NCI-H1930 (cell line): Measurements from ENCODE around the gene GLIS1.

Source experiments
- DNase-seq, 2 experiments: peaks; one replicate each; lab custom pipeline; 2025; lab: John Stamatoyannopoulos, UW

GLIS1 gene

GRCh38 chr1:53548031-53548491 is 190.9 kb downstream of the GLIS1 start:
- no peak for DNase-seq

GRCh38 chr1:53547231-53547790 is 191.7 kb downstream of the GLIS1 start:
- DNase-seq = no peak

- DNase-seq = no peak
Measured at GRCh38 chr1:53546409-53547155, 192.4 kb downstream of the GLIS1 start.

GRCh38 chr1:53545663-53546408 is 193.1 kb downstream of the GLIS1 start:
- no peak for DNase-seq

GRCh38 chr1:53544728-53545515 is 194.0 kb downstream of the GLIS1 start:
- DNase-seq = no peak

GRCh38 chr1:53543778-53544695 is 194.9 kb downstream of the GLIS1 start:
- DNase-seq = no peak

GRCh38 chr1:53543130-53543777 is 195.7 kb downstream of the GLIS1 start:
- no peak for DNase-seq

GRCh38 chr1:53542551-53542950 is 196.4 kb downstream of the GLIS1 start:
- no peak for DNase-seq

- DNase-seq = no peak
Measured at GRCh38 chr1:53541761-53542550, 197.0 kb downstream of the GLIS1 start.

GRCh38 chr1:53541263-53541625 is 197.7 kb downstream of the GLIS1 start:
- DNase-seq = no peak

- no peak for DNase-seq
Measured at GRCh38 chr1:53540604-53541262, 198.2 kb downstream of the GLIS1 start.

- no peak for DNase-seq
Measured at GRCh38 chr1:53539711-53540603, 199.0 kb downstream of the GLIS1 start.

- DNase-seq = no peak
Measured at GRCh38 chr1:53539226-53539625, 199.7 kb downstream of the GLIS1 start.

- DNase-seq = no peak
Measured at GRCh38 chr1:53536606-53537005, 202.4 kb downstream of the GLIS1 start.

GRCh38 chr1:53535846-53536245 is 203.1 kb downstream of the GLIS1 start:
- DNase-seq = no peak

GRCh38 chr1:53535226-53535625 is 203.7 kb downstream of the GLIS1 start:
- DNase-seq = no peak

GRCh38 chr1:53532912-53533311 is 206.1 kb downstream of the GLIS1 start:
- no peak for DNase-seq

- DNase-seq = no peak
Measured at GRCh38 chr1:53532377-53532776, 206.6 kb downstream of the GLIS1 start.
